Astrocyte (in vitro differentiated cells and primary cell): ENCODE results near the gene BICDL2. TPM values are rescaled to one million over a fixed set of nuclear protein-coding genes. Genes with fewer than 3 reads are reported as not detected.
A peak's percentile ranks its signal among the peaks of the same experiment; 100 is the strongest.

Experiments used
- DNase-seq: peaks from one replicate; pipeline ENCODE4 v3.0.0-alpha.2; 2010; ENCODE audit warnings: low read depth
- FAIRE-seq: peaks from 2 replicates; lab custom pipeline; 2011; peaks lifted over from hg19 to GRCh38; lab: Jason Lieb, UNC
- H2AFZ ChIP-seq: 2 replicates; pipeline ENCODE4 v1.6.0; 2012; ENCODE audit warnings: low read depth, low read length, inconsistent platforms
- H3K27ac ChIP-seq: 2 replicates; pipeline ENCODE4 v1.5.1; 2011; ENCODE audit warnings: low read depth, low read length, inconsistent platforms
- H3K27me3 ChIP-seq: 2 replicates; pipeline ENCODE4 v1.6.0; 2011; ENCODE audit warnings: low read length, inconsistent platforms; ENCODE audit not compliant: insufficient read depth
- H3K36me3 ChIP-seq: 2 replicates; pipeline ENCODE4 v1.5.1; 2011; ENCODE audit warnings: low read length, inconsistent platforms; ENCODE audit not compliant: insufficient read depth
- H3K4me1 ChIP-seq: 2 replicates; pipeline ENCODE4 v1.5.1; 2011; ENCODE audit warnings: low read length, inconsistent platforms; ENCODE audit not compliant: insufficient read depth
- H3K4me2 ChIP-seq: 2 replicates; pipeline ENCODE4 v1.6.0; 2012; ENCODE audit warnings: low read length, inconsistent platforms
- H3K4me3 ChIP-seq: 2 replicates; pipeline ENCODE4 v1.5.1; 2011; ENCODE audit warnings: low read depth, mild to moderate bottlenecking, low read length, inconsistent platforms; ENCODE audit not compliant: insufficient read depth
- H3K79me2 ChIP-seq: 2 replicates; pipeline ENCODE4 v1.6.0; 2012; ENCODE audit warnings: mild to moderate bottlenecking, low read length, inconsistent platforms; ENCODE audit not compliant: insufficient read depth
- H3K9ac ChIP-seq: 2 replicates; pipeline ENCODE4 v1.6.0; 2012; ENCODE audit warnings: mild to moderate bottlenecking, low read length, inconsistent platforms
- H3K9me3 ChIP-seq: 2 replicates; pipeline ENCODE4 v1.5.1; 2012; ENCODE audit warnings: low read depth, mild to moderate bottlenecking, low read length, inconsistent platforms; ENCODE audit not compliant: insufficient read depth
- H4K20me1 ChIP-seq: 2 replicates; pipeline ENCODE4 v1.6.0; 2012; ENCODE audit warnings: low read length, inconsistent platforms; ENCODE audit not compliant: insufficient read depth
- H3K27ac Mint-ChIP-seq: one replicate; pipeline ENCODE4 v1.8.0; 2021; ENCODE audit warnings: mild to moderate bottlenecking, mixed read lengths; ENCODE audit not compliant: unreplicated experiment
- H3K27me3 Mint-ChIP-seq: one replicate; pipeline ENCODE4 v1.8.0; 2021; ENCODE audit warnings: low read depth, mixed read lengths; ENCODE audit not compliant: unreplicated experiment
- H3K36me3 Mint-ChIP-seq: one replicate; pipeline ENCODE4 v1.8.0; 2021; ENCODE audit warnings: low read depth, mixed read lengths; ENCODE audit not compliant: unreplicated experiment
- H3K4me1 Mint-ChIP-seq: one replicate; pipeline ENCODE4 v1.8.0; 2021; ENCODE audit warnings: low read depth, mixed read lengths; ENCODE audit not compliant: unreplicated experiment
- H3K4me3 Mint-ChIP-seq: one replicate; pipeline ENCODE4 v1.8.0; 2021; ENCODE audit warnings: mild to moderate bottlenecking, moderate library complexity, mixed read lengths; ENCODE audit not compliant: unreplicated experiment
- H3K9me3 Mint-ChIP-seq: one replicate; pipeline ENCODE4 v1.8.0; 2021; ENCODE audit warnings: mild to moderate bottlenecking, mixed read lengths; ENCODE audit not compliant: unreplicated experiment
- EZH2 ChIP-seq: IDR thresholded peaks from 2 replicates; pipeline ENCODE4 v1.6.1; 2012; ENCODE audit warnings: mild to moderate bottlenecking, low read length, inconsistent platforms; ENCODE audit not compliant: insufficient read depth
- total RNA-seq: library from RNA; stranded (reverse); gene quantifications from 2 replicates; pipeline ENCODE4 v1.2.1, GENCODE V29; 2021
- TF ChIP-seq, protein P1 (sequence below): IDR thresholded peaks from 2 replicates; pipeline ENCODE4 v1.5.1; 2011; ENCODE audit warnings: low read depth, mild to moderate bottlenecking, inconsistent platforms, low read length, moderate library complexity; ENCODE audit not compliant: insufficient read depth

The BICDL2 gene
- total RNA-seq, 1 donor from 2014 or later, result 0.16 TPM

DNA sequence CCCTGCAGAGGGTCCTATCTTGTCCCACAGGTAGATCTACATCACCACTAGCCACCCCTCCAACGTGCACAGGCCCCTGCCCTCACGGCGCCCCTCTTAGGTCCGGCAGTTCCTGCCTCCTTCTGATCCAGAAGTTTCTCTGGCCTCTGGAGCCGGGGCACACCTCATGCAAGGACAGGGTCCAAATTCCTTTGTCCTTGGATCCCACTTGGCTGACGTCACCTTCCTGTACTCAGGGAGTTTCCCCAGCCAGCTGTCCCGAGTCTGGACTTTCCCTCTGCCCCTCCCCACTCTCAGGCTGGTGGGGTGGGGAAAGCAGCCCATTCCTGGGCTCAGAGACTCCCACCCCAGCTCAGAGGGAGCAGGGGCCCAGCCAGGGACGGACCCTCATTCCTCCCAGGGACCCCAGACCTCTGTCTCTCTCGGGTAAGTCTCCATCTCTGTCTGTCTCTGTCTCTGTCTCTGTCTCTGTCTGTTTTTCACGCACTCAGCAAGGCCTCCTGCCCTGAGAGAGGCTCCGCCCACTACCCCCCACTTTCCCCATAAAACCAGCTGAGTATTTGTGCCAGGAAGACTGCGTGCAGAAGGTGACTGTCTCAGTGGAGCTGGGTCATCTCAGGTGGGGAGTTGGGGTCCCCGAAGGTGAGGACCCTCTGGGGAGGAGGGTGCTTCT, 28.5 kb upstream of the BICDL2 start, which contains the start of gene IL32:
IL32 (plus strand) TSS at position 572 of the 673 bp plus-strand sequence. CDS start 172 bp downstream, outside the sequence.
- Mint-ChIP-seq H3K36me3 (peaks cover 2% of the 10 kb centered on the region), H3K4me3 (peak within 1 kb of the TSS; percentile 34), H3K9me3 (peaks cover 2% of the 10 kb centered on the region), H3K4me1 (peaks cover 8% of the 10 kb centered on the region), H3K27ac (peak within 1 kb of the TSS; percentile 15), H3K27me3 (peaks cover 4% of the 10 kb centered on the region)
- H3K27ac ChIP-seq, result peak within 1 kb of the TSS; percentile 27
- H3K27me3 ChIP-seq, result peaks cover 2% of the 10 kb centered on the region
- peaks cover 6% of the 10 kb centered on the region for H3K4me1 ChIP-seq
- no peak for FAIRE-seq
- no peak within 1 kb of the TSS for H3K4me3 ChIP-seq
- peak within 1 kb of the TSS; percentile 68 for H3K9ac ChIP-seq
- H4K20me1 ChIP-seq, result no peaks in the 10 kb centered on the region
- no peaks in the 10 kb centered on the region for H3K79me2 ChIP-seq
- DNase-seq, result peak; percentile 36
- no peaks in the 10 kb centered on the region for H3K36me3 ChIP-seq
- peak within 1 kb of the TSS; percentile 66 for H3K4me2 ChIP-seq
- TF ChIP-seq, protein P1, sequence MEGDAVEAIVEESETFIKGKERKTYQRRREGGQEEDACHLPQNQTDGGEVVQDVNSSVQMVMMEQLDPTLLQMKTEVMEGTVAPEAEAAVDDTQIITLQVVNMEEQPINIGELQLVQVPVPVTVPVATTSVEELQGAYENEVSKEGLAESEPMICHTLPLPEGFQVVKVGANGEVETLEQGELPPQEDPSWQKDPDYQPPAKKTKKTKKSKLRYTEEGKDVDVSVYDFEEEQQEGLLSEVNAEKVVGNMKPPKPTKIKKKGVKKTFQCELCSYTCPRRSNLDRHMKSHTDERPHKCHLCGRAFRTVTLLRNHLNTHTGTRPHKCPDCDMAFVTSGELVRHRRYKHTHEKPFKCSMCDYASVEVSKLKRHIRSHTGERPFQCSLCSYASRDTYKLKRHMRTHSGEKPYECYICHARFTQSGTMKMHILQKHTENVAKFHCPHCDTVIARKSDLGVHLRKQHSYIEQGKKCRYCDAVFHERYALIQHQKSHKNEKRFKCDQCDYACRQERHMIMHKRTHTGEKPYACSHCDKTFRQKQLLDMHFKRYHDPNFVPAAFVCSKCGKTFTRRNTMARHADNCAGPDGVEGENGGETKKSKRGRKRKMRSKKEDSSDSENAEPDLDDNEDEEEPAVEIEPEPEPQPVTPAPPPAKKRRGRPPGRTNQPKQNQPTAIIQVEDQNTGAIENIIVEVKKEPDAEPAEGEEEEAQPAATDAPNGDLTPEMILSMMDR, result no peak
- TF ChIP-seq EZH2, result no peak
- H3K9me3 ChIP-seq, result no peaks in the 10 kb centered on the region
- H2AFZ ChIP-seq, result peak within 1 kb of the TSS; percentile 72

DNA sequence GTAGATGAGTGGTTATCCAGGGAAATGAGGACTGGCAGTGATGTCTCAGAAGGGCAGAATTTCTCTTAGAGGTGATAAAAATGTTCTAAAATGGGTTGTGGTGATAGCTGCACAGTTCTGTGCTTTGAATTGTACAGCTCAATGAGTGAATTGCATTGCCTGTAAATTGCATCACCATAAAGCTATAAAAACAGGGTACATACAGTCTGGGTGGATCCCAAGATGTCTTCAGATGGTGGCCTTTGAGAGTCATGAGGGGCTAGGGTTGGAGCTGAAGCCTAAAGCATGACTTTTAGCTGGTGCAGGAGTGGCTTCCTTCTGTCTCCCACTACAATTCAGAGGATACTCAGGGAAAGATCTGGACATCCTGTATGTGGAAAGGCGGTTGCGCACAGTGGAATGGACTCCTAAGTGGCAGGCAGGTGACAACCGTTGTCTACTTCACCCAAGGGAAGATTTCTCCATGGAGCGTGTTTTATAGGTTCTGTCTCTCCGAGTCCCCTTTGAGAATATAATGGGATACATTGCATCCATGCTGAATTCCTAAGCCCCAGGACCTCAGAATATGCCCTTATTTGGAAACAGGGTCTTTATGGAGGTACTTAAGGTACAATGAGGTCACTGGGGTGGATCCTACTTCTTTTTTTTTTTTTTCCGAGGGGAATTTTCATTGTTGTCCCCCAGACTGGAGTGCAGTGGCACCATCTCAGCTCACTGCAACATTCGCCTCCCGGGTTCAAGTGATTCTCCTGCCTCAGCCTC, 27.1 kb upstream of the BICDL2 start:
- H2AFZ ChIP-seq, result no peak overlapping the region
- H3K9ac ChIP-seq, result no peak overlapping the region
- no peaks in the 10 kb centered on the region for H4K20me1 ChIP-seq
- DNase-seq, result no peak
- no peaks in the 10 kb centered on the region for H3K9me3 ChIP-seq
- Mint-ChIP-seq H3K4me1 (peaks cover 5% of the 10 kb centered on the region), H3K27ac (no peak overlapping the region), H3K9me3 (no peaks in the 10 kb centered on the region), H3K27me3 (no peaks in the 10 kb centered on the region), H3K4me3 (no peak overlapping the region), H3K36me3 (no peaks in the 10 kb centered on the region)
- peaks cover 11% of the 10 kb centered on the region for H3K4me1 ChIP-seq
- no peak overlapping the region for H3K4me3 ChIP-seq
- H3K27me3 ChIP-seq, result peaks cover 2% of the 10 kb centered on the region
- H3K27ac ChIP-seq, result no peak overlapping the region
- no peaks in the 10 kb centered on the region for H3K36me3 ChIP-seq
- TF ChIP-seq, protein P1, result no peak
- TF ChIP-seq EZH2, result no peak
- no peak for FAIRE-seq
- H3K4me2 ChIP-seq, result no peak overlapping the region
- no peaks in the 10 kb centered on the region for H3K79me2 ChIP-seq
